NCI-H82 (cell line): ENCODE measurements around the gene DBH.
A peak's percentile ranks its signal among the peaks of the same experiment; 100 is the strongest.

Experiments
- DNase-seq: peaks from one replicate; lab custom pipeline; 2025; lab: John Stamatoyannopoulos, UW

DBH gene

GRCh38 chr9:133635533-133636531 is at the start of gene DBH:
Gene DBH (plus strand): TSS chr9:133636363. CDS start chr9:133636372, 9 bp downstream.
- DNase-seq: peak; percentile 73

- no peak for DNase-seq
Observed at GRCh38 chr9:133587051-133587450, 49.1 kb upstream of the DBH start.

GRCh38 chr9:133587466-133587865 is 48.7 kb upstream of the DBH start:
- no peak for DNase-seq

- DNase-seq: peak; percentile 19
Observed at GRCh38 chr9:133589454-133590227, 46.5 kb upstream of the DBH start.

GRCh38 chr9:133590231-133590855 is 45.8 kb upstream of the DBH start:
- no peak for DNase-seq

- DNase-seq: no peak
Observed at GRCh38 chr9:133591116-133591910, 44.9 kb upstream of the DBH start.

- DNase-seq: no peak
Observed at GRCh38 chr9:133591985-133592384, 44.2 kb upstream of the DBH start.

GRCh38 chr9:133592731-133593409 is 43.3 kb upstream of the DBH start:
- DNase-seq: no peak

- no peak for DNase-seq
Observed at GRCh38 chr9:133593587-133594253, 42.4 kb upstream of the DBH start.

- DNase-seq: no peak
Observed at GRCh38 chr9:133594310-133594709, 41.9 kb upstream of the DBH start.

GRCh38 chr9:133595910-133596309 is 40.3 kb upstream of the DBH start:
- DNase-seq: no peak

GRCh38 chr9:133597316-133597957 is 38.7 kb upstream of the DBH start:
- DNase-seq: peak; percentile 18

- no peak for DNase-seq
Observed at GRCh38 chr9:133598978-133599377, 37.2 kb upstream of the DBH start.

- no peak for DNase-seq
Observed at GRCh38 chr9:133599470-133600173, 36.5 kb upstream of the DBH start.

GRCh38 chr9:133600739-133601138 is 35.4 kb upstream of the DBH start:
- no peak for DNase-seq

GRCh38 chr9:133601746-133602145 is 34.4 kb upstream of the DBH start:
- no peak for DNase-seq

GRCh38 chr9:133602277-133602676 is 33.9 kb upstream of the DBH start:
- DNase-seq: no peak

GRCh38 chr9:133603135-133603927 is 32.8 kb upstream of the DBH start:
- no peak for DNase-seq
